ENCODE measurements around the gene FOXL2.

- TF ChIP-seq CTCF (IDR thresholded peaks at IDR 0.05; ENCODE audit: poor library complexity): no peak
- TF ChIP-seq EZH2 (IDR thresholded peaks at IDR 0.05; ENCODE audit: borderline replicate concordance): no peak
- TF ChIP-seq EZH2phosphoT487 (IDR thresholded peaks at IDR 0.05; ENCODE audit: low read depth, severe bottlenecking, unreplicated experiment): no peak
Observed at GRCh38 chr3:138950701-138951100, 3.8 kb upstream of the FOXL2 start.
